Measurements from ENCODE around the gene UBA3.

- TF ChIP-seq CTCF (IDR thresholded peaks at IDR 0.05; ENCODE audit: insufficient read depth, low read length) = no peak
- no peak for TF ChIP-seq REST (IDR thresholded peaks at IDR 0.05; ENCODE audit: insufficient replicate concordance, low read depth)
- TF ChIP-seq POLR2AphosphoS5 (IDR thresholded peaks at IDR 0.05; ENCODE audit: low read depth) = no peak
- TF ChIP-seq SPI1 (IDR thresholded peaks at IDR 0.05; ENCODE audit: borderline replicate concordance, low read depth) = no peak
- no peak for TF ChIP-seq GABPA (IDR thresholded peaks at IDR 0.05; ENCODE audit: low read depth)
These were observed 7.2 kb downstream of the UBA3 start for GRCh38 chr3:69072928-69073327.
